Stimulated activated CD4-positive, alpha-beta T cell treated with anti-CD3 and anti-CD28 coated beads, Interleukin-1b, Interleukin-23, amount 100 ng/mL, for 48 hours (primary cell): ENCODE data around the gene ZNF580.

ENCODE experiments used
- DNase-seq: peaks from one replicate; pipeline ENCODE4 v3.0.0-alpha.2; 2020

ZNF580 gene

GRCh38 chr19:55680339-55681130 is 39.7 kb downstream of the ZNF580 start:
- DNase-seq = no peak

- DNase-seq = no peak
Measured at GRCh38 chr19:55681131-55682092, 40.6 kb downstream of the ZNF580 start.

- DNase-seq = no peak
Measured at GRCh38 chr19:55683449-55684261, 42.9 kb downstream of the ZNF580 start.

GRCh38 chr19:55684946-55685681 is 44.3 kb downstream of the ZNF580 start:
- DNase-seq = no peak

GRCh38 chr19:55685776-55686175 is 45.0 kb downstream of the ZNF580 start:
- no peak for DNase-seq

- DNase-seq = no peak
Measured at GRCh38 chr19:55686311-55687050, 45.7 kb downstream of the ZNF580 start.

GRCh38 chr19:55687281-55688201 is 46.7 kb downstream of the ZNF580 start:
- DNase-seq = no peak

- no peak for DNase-seq
Measured at GRCh38 chr19:55688422-55689218, 47.8 kb downstream of the ZNF580 start.

- no peak for DNase-seq
Measured at GRCh38 chr19:55689411-55690108, 48.8 kb downstream of the ZNF580 start.

GRCh38 chr19:55690109-55690768 is 49.4 kb downstream of the ZNF580 start:
- DNase-seq = no peak

- DNase-seq = no peak
Measured at GRCh38 chr19:55690769-55691545, 50.2 kb downstream of the ZNF580 start.

- DNase-seq = no peak
Measured at GRCh38 chr19:55691561-55692481, 51.0 kb downstream of the ZNF580 start.

GRCh38 chr19:55692681-55693081 is 51.9 kb downstream of the ZNF580 start:
- DNase-seq = no peak
